ENCODE results near the gene SHROOM4.

DNA sequence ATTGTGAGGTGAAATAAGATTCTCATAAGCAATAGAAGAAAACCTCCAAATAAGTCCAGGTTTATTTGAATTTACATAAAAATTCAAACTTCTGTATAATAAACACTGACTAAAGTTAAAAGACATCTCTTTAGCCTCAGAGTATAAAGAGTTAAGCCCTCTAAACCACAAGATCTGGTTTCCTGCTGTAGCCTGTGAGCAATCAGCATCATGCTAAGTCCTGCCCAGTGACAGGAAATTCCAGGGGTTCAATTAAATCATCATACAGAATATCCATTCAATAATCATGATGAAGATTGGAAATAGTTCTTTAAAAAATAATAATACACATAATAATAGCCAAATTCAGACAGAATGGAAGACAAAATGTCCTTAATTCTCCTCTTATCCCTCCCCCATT lies 204.2 kb downstream of the SHROOM4 start:
- TF ChIP-seq RAD21 (IDR thresholded peaks at IDR 0.05; ENCODE audit: low read depth) (no peak), EGR1 (IDR thresholded peaks at IDR 0.05; ENCODE audit: low read depth) (no peak), POLR2A (IDR thresholded peaks at IDR 0.05; ENCODE audit: borderline replicate concordance, extremely low read depth, insufficient read depth, insufficient read length) (no peak), SIN3A (IDR thresholded peaks at IDR 0.05; ENCODE audit: low read depth) (no peak)
- TF ChIP-seq, protein P1, sequence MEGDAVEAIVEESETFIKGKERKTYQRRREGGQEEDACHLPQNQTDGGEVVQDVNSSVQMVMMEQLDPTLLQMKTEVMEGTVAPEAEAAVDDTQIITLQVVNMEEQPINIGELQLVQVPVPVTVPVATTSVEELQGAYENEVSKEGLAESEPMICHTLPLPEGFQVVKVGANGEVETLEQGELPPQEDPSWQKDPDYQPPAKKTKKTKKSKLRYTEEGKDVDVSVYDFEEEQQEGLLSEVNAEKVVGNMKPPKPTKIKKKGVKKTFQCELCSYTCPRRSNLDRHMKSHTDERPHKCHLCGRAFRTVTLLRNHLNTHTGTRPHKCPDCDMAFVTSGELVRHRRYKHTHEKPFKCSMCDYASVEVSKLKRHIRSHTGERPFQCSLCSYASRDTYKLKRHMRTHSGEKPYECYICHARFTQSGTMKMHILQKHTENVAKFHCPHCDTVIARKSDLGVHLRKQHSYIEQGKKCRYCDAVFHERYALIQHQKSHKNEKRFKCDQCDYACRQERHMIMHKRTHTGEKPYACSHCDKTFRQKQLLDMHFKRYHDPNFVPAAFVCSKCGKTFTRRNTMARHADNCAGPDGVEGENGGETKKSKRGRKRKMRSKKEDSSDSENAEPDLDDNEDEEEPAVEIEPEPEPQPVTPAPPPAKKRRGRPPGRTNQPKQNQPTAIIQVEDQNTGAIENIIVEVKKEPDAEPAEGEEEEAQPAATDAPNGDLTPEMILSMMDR (IDR thresholded peaks at IDR 0.05 in 2 of 3, conservative IDR thresholded peaks at IDR 0.05 in 1 of 3; ENCODE audit: borderline replicate concordance in 1 of 3, insufficient read depth in 1 of 3, low read depth in 2 of 3, low read length in 2 of 3), result no peak
